Stimulated activated CD4-positive, alpha-beta T cell treated with anti-CD3 and anti-CD28 coated beads, TNF-alpha, amount 100 ng/mL, for 4 hours (primary cell): Measurements from ENCODE around the gene FXYD4.
"Not testable (repeated sequence)": the region's sequence is repeated elsewhere in the genome, so short reads cannot be mapped to it uniquely, and the experiment has no call there.

Experiments
- DNase-seq, 3 experiments: peaks; one replicate each; pipeline ENCODE4 v3.0.0-alpha.2; 2020; ENCODE audit warnings: low read depth in 3 of 3

FXYD4 gene, protein sequence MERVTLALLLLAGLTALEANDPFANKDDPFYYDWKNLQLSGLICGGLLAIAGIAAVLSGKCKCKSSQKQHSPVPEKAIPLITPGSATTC

DNA sequence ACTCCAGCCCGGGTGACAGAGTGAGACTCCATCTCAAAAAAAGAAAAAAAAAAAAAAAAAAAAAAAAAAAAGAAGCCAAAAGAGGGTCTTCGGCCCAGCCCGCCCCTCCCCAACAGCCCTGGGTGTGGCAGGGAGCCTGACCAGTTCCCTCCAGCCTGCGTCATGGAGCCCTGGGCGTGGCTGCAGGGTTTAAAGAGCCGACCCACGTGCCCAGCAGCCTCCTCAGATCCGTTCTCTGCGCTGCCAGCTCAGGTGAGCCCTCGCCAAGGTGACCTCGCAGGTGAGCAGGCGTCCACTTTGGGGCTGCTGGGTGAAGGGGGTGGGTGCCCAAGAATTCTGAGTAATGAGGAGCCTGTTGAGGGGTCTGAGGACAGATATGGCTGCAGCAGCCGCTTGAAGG lies at the start of gene FXYD4:
FXYD4 (plus strand) TSS at position 219 of the 400 bp plus-strand sequence. CDS start 2,111 bp downstream, outside the sequence.
- DNase-seq = no peak

DNA sequence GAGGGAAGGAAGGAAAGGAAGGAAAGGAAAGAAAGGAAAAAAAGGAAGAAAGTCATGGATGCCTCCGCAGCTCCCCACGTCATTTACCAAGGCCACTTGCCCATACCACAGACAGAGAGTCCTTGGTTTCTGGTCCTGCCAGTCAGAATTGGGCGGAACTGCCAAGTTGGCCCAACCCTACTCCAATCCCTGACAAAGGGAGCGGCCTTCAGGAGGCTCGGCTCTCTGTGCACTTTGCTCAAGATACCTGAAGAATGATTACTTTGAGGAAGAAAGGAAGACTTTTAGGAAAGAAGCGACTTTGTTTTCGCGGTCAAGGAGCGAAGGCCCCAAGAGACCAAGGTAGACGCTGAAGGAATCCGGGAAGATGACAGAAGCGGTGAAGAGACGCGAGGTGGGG lies 49.1 kb upstream of the FXYD4 start:
- no peak for DNase-seq

DNA sequence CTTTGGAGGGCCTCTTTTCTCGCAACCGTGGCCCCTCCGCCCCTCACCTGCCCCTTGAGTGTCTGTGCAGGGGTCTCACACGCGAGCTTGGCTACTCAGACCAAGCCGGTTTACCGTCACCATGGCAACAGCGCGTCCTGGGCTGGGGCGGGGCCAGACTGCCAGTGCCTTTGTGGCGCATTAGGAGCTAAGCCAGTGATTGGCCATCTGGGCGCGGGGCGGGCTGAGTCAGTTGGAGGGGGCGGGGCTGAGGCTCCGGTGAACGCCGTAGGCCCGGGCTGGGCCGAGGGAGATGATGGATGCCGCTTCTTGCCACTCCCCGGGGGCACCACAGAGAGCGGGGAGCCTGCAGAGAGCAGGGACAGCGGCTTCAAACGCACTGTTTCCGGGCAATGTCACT lies 48.7 kb upstream of the FXYD4 start:
- DNase-seq = peak; percentile 63 to 66 (median 66)

DNA sequence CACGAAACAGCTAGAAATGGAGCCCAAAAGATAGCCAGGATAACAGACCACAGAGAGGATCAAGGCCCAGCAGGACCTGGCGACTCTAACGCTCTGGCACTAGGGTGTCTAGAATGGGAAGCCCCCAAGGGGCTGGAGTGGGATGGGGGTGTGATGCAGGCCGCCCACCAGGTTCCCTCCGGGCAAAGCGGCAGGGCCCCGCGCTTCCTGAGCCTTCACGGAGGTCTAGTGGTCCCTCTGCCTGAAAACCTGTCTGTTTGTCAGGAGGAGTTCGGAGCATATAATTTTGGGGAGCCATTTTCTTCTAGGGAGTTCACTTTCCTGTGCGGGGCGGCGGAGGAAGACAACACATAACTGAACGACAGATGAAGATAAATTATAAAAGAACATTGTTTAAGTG lies 48.2 kb upstream of the FXYD4 start:
- DNase-seq = no peak

DNA sequence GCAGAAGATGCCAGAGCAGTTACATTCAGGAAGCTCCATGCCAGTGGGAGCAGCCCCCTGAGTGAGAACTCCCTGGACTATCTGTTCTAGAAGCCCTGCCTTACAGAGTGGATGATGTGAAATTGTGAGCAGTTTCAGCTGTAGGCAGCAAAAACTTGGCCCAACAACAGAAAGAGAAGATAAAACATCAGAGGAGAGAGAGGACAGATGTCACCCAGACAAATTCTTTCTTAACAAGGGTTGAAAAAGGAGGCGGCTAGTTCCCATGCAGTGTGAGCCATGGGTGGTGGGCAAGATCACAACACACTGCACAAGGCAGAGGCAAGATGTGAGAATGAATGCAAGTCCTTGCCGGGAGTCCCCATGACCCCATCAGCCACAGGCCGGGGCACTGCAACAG lies 46.6 kb upstream of the FXYD4 start:
- no peak for DNase-seq

DNA sequence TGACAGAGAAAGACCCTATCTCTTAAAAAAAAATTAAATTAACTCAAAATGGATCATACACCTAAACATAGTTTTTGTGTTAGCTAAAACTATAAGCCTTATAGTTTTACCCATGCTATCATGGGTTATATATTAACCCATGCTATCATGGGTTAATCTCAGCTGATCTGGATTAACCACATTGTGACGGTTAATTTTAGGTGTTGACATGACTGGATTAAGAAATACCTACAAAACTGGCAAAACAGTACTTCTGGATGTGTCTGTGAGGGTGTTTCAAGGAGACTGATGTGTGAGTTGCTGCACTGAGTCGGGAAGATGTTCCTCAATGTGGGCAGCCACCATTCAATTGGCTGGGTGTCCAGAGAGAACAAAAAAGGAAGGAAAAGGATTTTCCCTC lies 44.3 kb upstream of the FXYD4 start:
- no peak for DNase-seq

DNA sequence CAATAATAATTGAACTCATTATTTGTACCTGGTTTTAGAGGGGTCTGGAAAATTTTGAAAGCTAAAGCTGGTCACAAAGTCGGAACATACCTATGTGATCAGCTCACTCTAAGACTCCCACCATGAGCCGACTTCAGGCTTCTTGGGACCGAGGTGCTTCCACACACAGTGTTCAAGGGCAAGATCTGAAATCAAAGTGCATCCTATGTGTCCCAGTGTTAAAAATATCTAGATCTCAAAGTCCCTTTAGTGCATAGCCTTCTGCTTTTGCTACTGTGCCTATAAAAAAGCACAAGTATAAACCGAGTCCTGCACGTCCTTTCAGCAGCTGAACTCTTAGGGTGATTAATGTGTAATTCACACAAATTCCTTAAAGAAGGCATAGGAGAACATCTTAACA lies 43.5 kb upstream of the FXYD4 start:
- DNase-seq = no peak

DNA sequence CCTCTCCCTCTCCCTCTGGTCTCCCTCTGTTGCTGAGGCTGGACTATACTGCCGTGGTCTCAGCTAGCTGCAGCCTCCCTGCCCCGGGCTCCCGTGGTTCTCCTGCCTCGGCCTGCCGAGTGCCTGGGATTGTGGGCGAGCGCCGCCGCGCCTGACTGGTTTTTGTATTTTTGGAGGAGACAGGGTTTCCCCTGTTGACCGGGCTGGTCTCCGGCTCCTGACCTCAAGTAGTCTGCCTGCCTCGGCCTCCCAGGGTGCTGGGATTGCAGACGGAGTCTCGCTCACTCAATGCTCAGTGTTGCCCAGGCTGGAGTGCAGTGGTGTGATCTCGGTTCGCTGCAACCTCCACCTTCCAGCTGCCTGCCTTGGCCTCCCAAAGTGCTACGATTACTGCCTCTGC lies 42.6 kb upstream of the FXYD4 start:
- DNase-seq = not testable (repeated sequence)

DNA sequence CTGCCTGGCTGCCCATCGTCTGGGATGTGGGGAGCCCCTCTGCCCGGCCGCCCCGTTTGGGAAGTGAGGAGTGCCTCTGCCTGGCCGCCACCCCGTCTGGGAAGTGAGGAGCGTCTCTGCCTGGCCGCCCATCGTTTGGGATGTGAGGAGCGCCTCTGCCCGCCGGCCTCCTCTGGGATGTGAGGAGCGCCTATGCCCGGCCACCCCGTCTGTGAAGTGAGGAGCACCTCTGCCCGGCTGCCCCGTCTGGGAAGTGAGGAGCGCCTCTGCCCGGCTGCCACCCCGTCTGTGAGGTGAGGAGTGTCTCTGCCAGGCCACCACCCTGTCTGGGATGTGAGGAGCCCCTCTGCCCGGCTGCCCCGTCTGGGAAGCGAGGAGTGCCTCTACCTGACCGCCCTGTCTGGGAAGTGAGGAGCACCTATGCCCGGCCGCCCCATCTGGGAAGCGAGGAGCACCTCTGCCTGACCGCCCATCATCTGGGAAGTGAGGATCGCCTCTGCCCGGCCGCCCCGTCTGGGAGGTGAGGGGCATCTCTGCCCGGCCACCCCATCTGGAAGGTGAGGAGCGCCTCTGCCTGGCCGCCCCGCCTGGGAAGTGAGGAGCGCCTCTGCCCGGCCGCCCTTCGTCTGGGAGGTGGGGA lies 42.1 kb upstream of the FXYD4 start:
- DNase-seq = not testable (repeated sequence)

DNA sequence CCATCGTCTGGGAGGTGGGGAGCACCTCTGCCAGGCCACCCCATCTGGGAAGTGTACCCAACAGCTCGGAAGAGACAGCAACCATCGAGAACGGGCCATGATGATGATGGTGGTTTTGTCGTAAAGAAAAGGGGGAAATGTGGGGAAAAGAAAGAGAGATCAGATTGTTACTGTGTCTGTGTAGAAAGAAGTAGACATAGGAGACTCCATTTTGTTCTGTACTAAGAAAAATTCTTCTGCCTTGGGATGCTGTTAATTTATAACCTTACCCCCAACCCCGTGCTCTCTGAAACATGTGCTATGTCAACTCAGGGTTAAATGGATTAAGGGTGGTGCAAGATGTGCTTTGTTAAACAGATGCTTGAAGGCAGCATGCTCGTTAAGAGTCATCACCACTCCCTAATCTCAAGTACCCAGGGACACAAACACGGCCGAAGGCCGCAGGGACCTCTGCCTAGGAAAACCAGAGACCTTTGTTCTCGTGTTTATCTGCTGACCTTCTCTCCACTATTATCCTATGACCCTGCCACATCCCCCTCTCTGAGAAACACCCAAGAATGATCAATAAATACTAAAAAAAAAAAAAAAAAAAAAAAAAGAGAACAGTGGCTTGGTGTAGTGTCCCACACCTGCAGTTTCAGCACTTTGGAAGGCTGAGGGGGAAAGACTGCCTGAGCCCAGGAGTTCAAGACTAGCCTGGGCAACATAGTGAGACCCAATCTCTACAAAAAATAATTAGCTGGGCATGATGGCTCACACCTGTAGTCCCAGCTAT lies 41.2 kb upstream of the FXYD4 start:
- not testable (repeated sequence) for DNase-seq

DNA sequence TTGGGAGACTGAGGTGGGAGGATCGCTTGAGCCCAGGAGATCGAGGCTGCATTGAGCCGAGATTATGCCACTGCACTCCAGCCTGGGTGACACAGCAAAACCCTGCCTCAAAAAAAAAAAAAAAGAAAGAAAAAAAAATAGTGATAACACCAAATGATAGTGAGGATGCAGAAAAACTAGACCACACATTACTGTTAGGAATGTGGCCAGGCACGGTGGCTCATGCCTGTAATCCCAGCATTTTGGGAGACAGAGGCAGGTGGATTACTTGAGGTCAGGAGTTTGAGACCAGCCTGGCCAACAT lies 40.7 kb upstream of the FXYD4 start:
- not testable (repeated sequence) for DNase-seq

DNA sequence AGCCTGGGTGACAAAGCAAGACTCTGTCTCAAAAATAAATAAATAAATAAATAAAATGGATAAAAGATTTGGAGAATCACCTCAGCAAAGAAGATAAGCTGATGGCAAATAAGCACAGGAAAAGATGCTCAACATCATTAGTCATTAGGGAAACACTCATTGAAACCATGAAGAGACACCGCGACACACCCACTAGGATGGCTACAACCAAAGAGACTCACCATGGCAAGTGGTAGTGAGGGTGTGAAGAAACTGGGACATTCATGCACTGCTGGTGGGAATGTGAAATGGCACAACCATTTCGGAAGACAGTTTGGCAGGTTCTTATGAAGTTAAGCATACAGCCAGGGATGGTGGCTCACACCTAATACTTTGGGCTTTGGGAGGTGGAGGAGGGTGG lies 37.8 kb upstream of the FXYD4 start:
- no peak for DNase-seq

DNA sequence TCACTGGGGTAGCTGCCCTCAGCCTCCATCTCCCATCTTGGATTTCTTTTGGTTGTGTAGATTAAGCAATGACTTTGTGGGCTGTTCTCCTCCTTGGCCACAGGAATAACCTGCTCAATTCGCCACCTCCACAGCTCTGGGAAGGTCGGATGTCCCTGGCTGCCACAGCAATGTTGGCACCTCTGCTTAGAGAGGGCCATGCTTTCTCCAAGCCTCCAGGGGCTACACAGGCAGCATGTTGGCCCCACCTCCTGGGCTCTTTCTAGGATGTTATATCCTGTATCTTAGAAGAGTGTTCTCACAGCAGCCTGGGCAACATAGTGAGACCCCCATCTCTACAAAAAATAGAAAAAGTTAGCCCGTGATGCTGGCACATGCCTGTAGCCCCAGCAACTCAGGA lies 35.4 kb upstream of the FXYD4 start:
- no peak for DNase-seq

DNA sequence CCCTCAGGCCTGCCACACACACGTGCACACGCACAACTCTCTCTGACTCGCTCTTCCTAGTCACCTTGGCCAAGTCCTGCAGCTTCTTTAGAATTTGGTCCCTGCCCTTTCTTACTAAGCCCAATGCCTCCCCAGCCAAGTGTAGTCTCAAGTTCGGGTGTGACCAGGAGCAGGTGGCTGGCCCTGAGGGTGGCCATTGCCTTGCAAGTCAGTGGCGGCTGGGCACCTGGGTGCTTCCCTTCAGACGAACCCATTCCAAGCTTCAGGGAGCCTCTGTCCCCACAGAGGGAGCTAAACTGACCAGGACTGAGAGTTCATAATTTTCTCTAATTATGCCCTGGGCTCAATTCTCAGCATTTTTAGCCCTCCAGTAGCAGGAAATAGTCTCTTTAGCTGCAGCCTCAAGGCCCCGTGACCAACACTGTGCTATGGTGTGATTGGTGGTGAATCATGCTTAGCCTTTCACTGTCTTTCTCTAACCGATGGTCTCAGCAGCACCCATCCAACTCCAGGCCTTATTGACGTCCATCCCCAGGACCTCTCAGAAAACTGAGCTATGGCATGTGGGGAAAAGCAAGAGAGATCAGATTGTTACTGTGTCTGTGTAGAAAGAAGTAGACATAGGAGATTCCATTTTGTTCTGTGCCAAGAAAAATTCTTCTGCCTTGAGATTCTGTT lies 34.7 kb upstream of the FXYD4 start:
- DNase-seq = no peak

DNA sequence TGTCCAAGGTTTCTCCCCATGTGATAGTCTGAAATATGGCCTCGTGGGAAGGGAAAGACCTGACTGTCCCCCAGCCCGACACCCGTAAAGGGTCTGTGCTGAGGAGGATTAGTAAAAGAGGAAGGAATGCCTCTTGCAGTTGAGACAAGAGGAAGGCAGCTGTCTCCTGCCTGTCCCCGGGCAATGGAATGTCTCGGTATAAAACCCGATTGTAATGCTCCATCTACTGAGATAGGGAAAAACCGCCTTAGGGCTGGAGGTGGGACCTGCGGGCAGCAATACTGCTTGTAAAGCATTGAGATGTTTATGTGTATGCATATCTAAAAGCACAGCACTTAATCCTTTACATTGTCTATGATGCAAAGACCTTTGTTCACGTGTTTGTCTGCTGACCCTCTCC lies 33.9 kb upstream of the FXYD4 start:
- DNase-seq = not testable (repeated sequence)

DNA sequence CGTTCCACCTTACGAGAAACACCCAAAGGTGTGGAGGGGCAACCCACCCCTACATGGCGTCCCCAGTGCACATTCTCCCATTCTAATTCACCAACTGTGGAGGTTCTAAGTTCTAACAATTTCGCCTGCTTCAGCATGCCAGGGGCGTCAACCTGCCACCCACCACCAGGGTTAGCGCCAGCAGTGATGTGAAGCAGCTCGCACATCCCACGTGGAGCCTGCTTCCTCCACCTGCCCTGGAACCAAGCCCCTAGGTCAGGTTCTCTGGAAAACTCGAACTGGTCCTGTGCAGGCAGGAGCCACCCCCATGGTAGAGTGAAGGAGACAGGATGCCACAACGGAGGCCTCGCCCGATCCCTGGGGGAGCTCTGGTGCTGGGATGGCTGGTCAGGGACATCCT lies 33.3 kb upstream of the FXYD4 start:
- no peak for DNase-seq

DNA sequence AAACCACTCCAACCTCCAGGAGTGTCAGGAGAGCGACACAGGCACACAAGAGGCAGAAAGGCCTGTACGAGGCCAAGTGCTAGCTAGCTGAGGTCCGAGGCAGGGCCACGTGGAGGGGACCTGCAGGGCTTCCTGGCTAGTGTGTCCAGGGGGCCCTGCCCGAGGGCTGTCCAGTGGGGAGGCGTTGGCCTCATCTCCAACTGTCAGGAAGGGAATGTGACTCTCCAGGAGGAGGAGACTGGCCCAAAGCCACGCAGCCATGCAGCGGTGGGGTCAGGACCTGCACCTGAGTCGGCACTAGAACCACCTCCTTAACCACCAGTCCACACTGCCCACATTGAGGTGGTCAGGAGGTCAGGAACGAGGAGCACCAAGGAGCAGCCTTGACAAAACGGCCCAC lies 32.3 kb upstream of the FXYD4 start:
- no peak for DNase-seq

DNA sequence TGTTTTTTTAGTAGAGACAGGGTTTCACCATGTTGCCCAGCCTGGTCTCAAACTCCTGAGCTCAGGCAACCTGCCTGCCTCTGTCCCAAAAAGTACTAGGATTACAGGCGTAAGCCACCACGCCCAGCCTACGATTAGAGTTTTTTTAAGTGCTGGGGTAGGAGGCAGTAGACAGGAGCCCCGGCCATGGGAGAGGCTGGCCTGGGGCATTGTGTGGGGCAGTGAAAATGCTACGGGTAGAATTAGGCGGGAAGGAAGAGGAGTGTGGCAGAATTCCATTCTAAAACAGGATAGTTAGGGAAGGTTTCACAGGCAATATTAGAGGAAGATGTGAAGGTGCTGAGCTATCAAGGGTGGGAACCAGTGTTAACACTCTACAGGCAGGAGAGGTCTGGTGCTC lies 31.3 kb upstream of the FXYD4 start:
- no peak for DNase-seq

DNA sequence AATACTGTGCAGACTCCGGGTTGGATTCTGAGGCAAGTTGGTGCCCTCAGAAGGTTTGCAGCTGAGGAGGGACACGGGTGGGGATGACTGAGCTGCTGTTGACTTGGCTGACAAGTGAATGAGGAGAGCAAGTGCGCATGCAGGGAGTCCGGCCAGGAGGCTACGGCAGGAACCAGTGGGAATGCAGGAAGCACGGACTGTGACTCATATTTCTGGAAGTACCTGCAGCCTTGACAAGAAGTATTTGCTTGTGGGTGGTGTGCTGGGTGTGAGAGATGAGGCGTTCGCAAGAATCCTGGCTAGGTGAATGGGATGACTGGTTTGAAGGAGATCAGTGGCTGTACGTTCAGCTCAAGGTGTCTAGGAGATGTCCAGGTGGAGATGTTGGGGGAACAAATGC lies 30.8 kb upstream of the FXYD4 start:
- no peak for DNase-seq

DNA sequence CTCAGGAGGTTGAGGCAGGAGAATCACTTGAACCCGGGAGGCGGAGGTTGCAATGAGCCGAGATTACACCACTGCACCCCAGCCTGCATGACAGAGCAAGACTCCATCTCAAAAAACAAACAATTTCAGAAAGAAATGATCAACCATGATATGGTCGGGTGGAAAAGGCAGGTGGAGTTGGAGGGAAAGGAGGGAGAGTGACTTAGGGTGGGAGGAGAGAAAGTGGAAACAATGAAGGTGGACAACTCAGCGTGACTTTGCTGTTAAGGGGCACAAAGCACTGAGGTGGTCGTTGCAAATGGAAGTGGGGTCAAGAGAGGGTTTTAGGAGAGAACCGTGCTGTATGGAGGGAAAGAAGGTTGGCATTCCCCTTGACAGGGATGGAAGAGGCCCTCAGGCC lies 30.0 kb upstream of the FXYD4 start:
- DNase-seq = no peak

DNA sequence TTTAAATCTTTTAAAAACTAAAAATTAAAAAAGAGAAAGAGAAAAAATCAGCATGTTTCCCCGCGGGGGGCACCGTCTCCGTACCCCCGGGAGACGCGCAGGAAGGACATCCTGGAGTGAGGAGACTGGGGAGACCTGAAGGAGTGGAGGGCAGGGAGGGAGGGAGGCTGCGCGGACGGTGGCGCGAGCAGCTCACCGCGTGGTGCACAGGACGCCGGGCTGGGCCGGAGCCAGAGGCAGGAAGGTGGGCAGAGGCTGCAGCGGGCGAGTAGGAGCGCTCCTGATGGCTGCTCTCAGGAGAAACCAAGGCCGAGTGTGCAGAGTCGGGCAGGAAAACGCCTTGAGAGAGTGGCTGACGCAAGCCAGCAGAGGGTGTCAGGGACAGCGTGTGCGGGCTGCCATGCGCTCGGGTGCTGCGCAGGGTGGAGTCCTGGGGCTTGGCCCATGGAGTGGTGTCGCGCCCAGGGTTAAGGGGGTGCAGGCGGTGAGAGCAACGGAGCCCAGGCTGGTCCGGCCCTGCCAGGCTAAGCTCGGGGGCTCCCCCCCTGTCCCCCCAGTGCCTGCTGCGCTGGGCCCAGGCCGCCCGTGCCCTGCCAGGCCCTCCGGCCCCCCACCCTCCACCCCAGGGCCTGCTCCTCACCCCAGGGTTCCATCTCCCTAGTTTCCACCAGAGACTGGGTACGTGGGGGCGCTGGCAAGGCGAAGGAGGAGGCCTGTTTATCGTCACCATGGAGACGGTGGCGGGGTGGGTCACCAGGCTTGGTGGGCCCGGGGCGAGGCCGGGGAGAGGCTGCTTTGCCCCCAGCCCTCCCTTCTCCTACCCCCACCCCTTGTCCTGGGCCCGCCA lies 28.9 kb upstream of the FXYD4 start:
- no peak for DNase-seq

DNA sequence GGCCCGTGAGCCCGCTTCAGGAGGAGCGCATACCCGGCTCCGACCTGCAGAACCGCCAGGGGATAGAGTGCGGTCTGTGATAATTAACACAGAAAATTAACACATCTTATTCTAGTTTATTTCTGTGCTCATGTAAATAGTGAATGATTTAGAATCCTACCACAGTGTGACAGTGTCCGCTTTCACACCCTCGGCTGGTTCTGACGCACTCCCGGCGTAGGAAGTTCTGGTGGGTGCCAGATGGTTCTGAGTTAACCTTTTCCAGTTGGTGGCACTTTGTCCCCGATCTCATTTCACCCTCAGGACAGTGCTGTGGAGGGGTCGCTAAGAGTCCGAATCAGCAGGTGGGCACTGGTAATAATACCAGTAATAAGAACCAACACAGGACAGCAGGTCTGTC lies 28.3 kb upstream of the FXYD4 start:
- no peak for DNase-seq
